Loucy (cell line): ENCODE data around the gene ANKRD33.

ENCODE experiments used
- H2AFZ ChIP-seq: fragments of 200-600 bp; sonication (generic); 2 replicates; pipeline ENCODE4 v1.6.0; 2016; ENCODE audit warnings: antibody characterized with exemption, mild to moderate bottlenecking, low read length, moderate library complexity
- H3F3A ChIP-seq: fragments of 200-600 bp; 2 replicates; pipeline ENCODE4 v1.6.0; 2016; ENCODE audit warnings: antibody characterized with exemption, low read depth, mild to moderate bottlenecking
- H3K27me3 ChIP-seq: fragments of 200-600 bp; sonication (generic); 2 replicates; pipeline ENCODE4 v1.6.1; 2014; ENCODE audit warnings: low read length, mild to moderate bottlenecking; ENCODE audit not compliant: insufficient read depth, poor library complexity, severe bottlenecking
- H3K36me3 ChIP-seq: fragments of 200-600 bp; sonication (generic); 2 replicates; pipeline ENCODE4 v1.6.1; 2016; ENCODE audit warnings: low read length; ENCODE audit not compliant: insufficient read depth
- H3K4me1 ChIP-seq: fragments of 200-600 bp; sonication (generic); 2 replicates; pipeline ENCODE4 v1.5.1; 2014; ENCODE audit warnings: low read length, mild to moderate bottlenecking; ENCODE audit not compliant: insufficient read depth, poor library complexity, severe bottlenecking
- H3K4me2 ChIP-seq: fragments of 200-600 bp; sonication (generic); 2 replicates; pipeline ENCODE4 v1.6.0; 2014; ENCODE audit warnings: antibody characterized with exemption, low read length, low read depth, mild to moderate bottlenecking; ENCODE audit not compliant: poor library complexity, severe bottlenecking
- H3K4me3 ChIP-seq: fragments of 200-600 bp; sonication (generic); 2 replicates; pipeline ENCODE4 v1.5.1; 2014; ENCODE audit warnings: low read length, mild to moderate bottlenecking, mixed read lengths; ENCODE audit not compliant: poor library complexity, severe bottlenecking
- H3K79me2 ChIP-seq: fragments of 200-600 bp; sonication (generic); 2 replicates; pipeline ENCODE4 v1.6.1; 2014; ENCODE audit warnings: low read length; ENCODE audit not compliant: insufficient read depth
- H3K9ac ChIP-seq: fragments of 200-600 bp; sonication (generic); 2 replicates; pipeline ENCODE4 v1.6.0; 2014; ENCODE audit warnings: mild to moderate bottlenecking, low read depth, low read length, moderate library complexity; ENCODE audit not compliant: poor library complexity, severe bottlenecking
- H3K9me2 ChIP-seq: fragments of 200-600 bp; sonication (generic); replicated peaks from 2 replicates; pipeline ENCODE4 v1.6.1; 2016; ENCODE audit warnings: low read depth, low read length, mixed read lengths
- H3K9me3 ChIP-seq: fragments of 200-600 bp; sonication (generic); 2 replicates; pipeline ENCODE4 v1.6.1; 2014; ENCODE audit warnings: mild to moderate bottlenecking, antibody characterized with exemption, low read length, low read depth; ENCODE audit not compliant: insufficient read depth
- H4K20me1 ChIP-seq: fragments of 200-600 bp; sonication (generic); 2 replicates; pipeline ENCODE4 v1.6.0; 2014; ENCODE audit warnings: antibody characterized with exemption, low read length, mild to moderate bottlenecking; ENCODE audit not compliant: insufficient read depth, poor library complexity, severe bottlenecking
- CTCF ChIP-seq: fragments of 200-600 bp; sonication (generic); conservative IDR thresholded peaks from 2 replicates; pipeline ENCODE4 v1.5.1; 2014; ENCODE audit warnings: mild to moderate bottlenecking, antibody characterized with exemption, low read length
- EZH2phosphoT487 ChIP-seq: fragments of 200-600 bp; IDR thresholded peaks from 2 replicates; pipeline ENCODE4 v1.6.1; 2018; ENCODE audit warnings: antibody characterized with exemption, mild to moderate bottlenecking, moderate library complexity, borderline replicate concordance

ANKRD33 gene

GRCh38 chr12:51862947-51863346 is 25.0 kb upstream of the ANKRD33 start:
- no peak for TF ChIP-seq EZH2phosphoT487
- no peak for TF ChIP-seq CTCF
- Histone ChIP-seq H3K4me3 (no peak overlapping the region), H3K79me2 (no peaks in the 10 kb centered on the region), H3K27me3 (no peaks in the 10 kb centered on the region), H2AFZ (no peak overlapping the region), H3F3A (no peaks in the 10 kb centered on the region), H3K9me2 (no peaks in the 10 kb centered on the region), H4K20me1 (no peaks in the 10 kb centered on the region), H3K36me3 (no peaks in the 10 kb centered on the region), H3K9ac (no peak overlapping the region), H3K4me2 (no peak overlapping the region), H3K9me3 (no peaks in the 10 kb centered on the region), H3K4me1 (no peaks in the 10 kb centered on the region)

GRCh38 chr12:51863363-51863932 is 24.5 kb upstream of the ANKRD33 start:
- Histone ChIP-seq H3F3A (no peaks in the 10 kb centered on the region), H3K79me2 (no peaks in the 10 kb centered on the region), H3K9ac (no peak overlapping the region), H2AFZ (no peak overlapping the region), H3K36me3 (no peaks in the 10 kb centered on the region), H3K9me2 (no peaks in the 10 kb centered on the region), H3K27me3 (no peaks in the 10 kb centered on the region), H3K4me2 (peak overlapping the region; percentile 53), H3K9me3 (no peaks in the 10 kb centered on the region), H3K4me3 (peak overlapping the region; percentile 48), H4K20me1 (no peaks in the 10 kb centered on the region), H3K4me1 (no peaks in the 10 kb centered on the region)
- no peak for TF ChIP-seq CTCF
- TF ChIP-seq EZH2phosphoT487: no peak

GRCh38 chr12:51863933-51864832 is 23.7 kb upstream of the ANKRD33 start:
- no peaks in the 10 kb centered on the region for H3K27me3 ChIP-seq
- H3K9me2 ChIP-seq: no peaks in the 10 kb centered on the region

More at GRCh38 chr12:51863933-51864832, 23.7 kb upstream of the ANKRD33 start:
- H3K36me3 ChIP-seq: no peaks in the 10 kb centered on the region
- H2AFZ ChIP-seq: no peak overlapping the region
- H3K4me1 ChIP-seq: no peaks in the 10 kb centered on the region
- peak overlapping the region; percentile 48 for H3K4me3 ChIP-seq
- no peaks in the 10 kb centered on the region for H3F3A ChIP-seq
- no peaks in the 10 kb centered on the region for H3K79me2 ChIP-seq
- no peaks in the 10 kb centered on the region for H4K20me1 ChIP-seq
- H3K4me2 ChIP-seq: peak overlapping the region; percentile 53
- H3K9me3 ChIP-seq: no peaks in the 10 kb centered on the region
- no peak overlapping the region for H3K9ac ChIP-seq
- TF ChIP-seq CTCF (no peak), EZH2phosphoT487 (no peak)
